ENCODE measurements around the gene OLFM2. TPM values are rescaled to one million over a fixed set of nuclear protein-coding genes. Genes with fewer than 3 reads are reported as not detected.

OLFM2 gene
- total and polyA plus RNA-seq, 4 donors, result 0.49 to 28.9 (median 2.3) TPM

DNA sequence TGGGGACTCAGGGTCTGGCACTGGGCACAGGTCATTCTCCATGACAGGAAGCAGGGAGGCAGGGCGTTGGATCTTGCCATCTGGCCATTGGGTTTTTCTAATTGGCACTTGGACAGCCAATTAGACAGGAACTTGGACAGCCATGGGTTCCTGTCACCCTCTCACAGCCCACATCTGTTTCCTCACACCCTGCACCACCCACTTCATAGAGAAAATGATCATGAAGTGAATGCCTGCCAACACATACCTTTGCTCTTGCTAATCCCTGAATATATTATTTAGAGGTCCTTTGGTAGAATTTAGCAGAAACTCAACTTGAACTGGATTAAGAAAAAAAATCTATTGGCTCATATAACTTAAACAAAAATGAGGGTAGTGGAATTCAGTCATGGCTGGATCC lies 4.9 kb upstream of the OLFM2 start (continued):
- TF ChIP-seq FOXA2 (IDR thresholded peaks at IDR 0.05) (no peak), NR2F2 (IDR thresholded peaks at IDR 0.05) (no peak), YY1 (IDR thresholded peaks at IDR 0.05) (no peak)

- Histone ChIP-seq H3K36me3 (ENCODE audit: control insufficient read depth in 4 of 4, insufficient read depth in 3 of 4, low read depth in 1 of 4, low read length in 3 of 4) (no peaks in the 10 kb centered on the region), H3K27ac (ENCODE audit: low read depth in 1 of 2, low read length in 2 of 2) (no peak overlapping the region), H3K4me3 (ENCODE audit: low read depth in 1 of 3, low read length in 3 of 3) (no peak overlapping the region), H3K27me3 (ENCODE audit: control insufficient read depth in 4 of 4, insufficient read depth in 4 of 4, low read length in 3 of 4) (no peaks in the 10 kb centered on the region), H3K9me3 (ENCODE audit: control insufficient read depth in 4 of 4, low read length in 3 of 4) (peaks cover 0 to 9% (median 4%) of the 10 kb centered on the region in 4 donors), H3K4me1 (ENCODE audit: control insufficient read depth in 4 of 4, insufficient read depth in 4 of 4, low read length in 3 of 4) (peaks cover 0 to 8% (median 5%) of the 10 kb centered on the region in 4 donors), H3K9ac (ENCODE audit: low read depth in 1 of 2, low read length in 2 of 2) (no peak overlapping the region)
- no peak for DNase-seq (ENCODE audit: low spot score)
- no peak for TF ChIP-seq ZBTB33 (IDR thresholded peaks at IDR 0.05)
- TF ChIP-seq RXRA (IDR thresholded peaks at IDR 0.05), result peak; percentile 26 to 83
- peak in 1 of 2 donors; percentile 30 for TF ChIP-seq JUND (IDR thresholded peaks at IDR 0.05)
- peak; percentile 49 to 88 for TF ChIP-seq HNF4A (conservative IDR thresholded peaks at IDR 0.05)
- no peak for TF ChIP-seq NR2F2 (IDR thresholded peaks at IDR 0.05)
- peak; percentile 42 for TF ChIP-seq YY1 (IDR thresholded peaks at IDR 0.05)
- WGBS, result 65% methylated on average over 2 of the region's 2 CpGs
Observed at GRCh38 chr19:9940778-9941177, 4.5 kb upstream of the OLFM2 start.

GRCh38 chr19:9939301-9939913 lies 3.1 kb upstream of the OLFM2 start:
- DNase-seq (ENCODE audit: low spot score), result no peak
- no peak overlapping the region for H3K27ac ChIP-seq (ENCODE audit: low read depth in 1 of 2, low read length in 2 of 2)
- H3K9ac ChIP-seq (ENCODE audit: low read depth in 1 of 2, low read length in 2 of 2), result no peak overlapping the region
- H3K9me3 ChIP-seq (ENCODE audit: control insufficient read depth in 4 of 4, low read length in 3 of 4), result peaks cover 0 to 9% (median 4%) of the 10 kb centered on the region in 4 donors
- no peaks in the 10 kb centered on the region for H3K27me3 ChIP-seq (ENCODE audit: control insufficient read depth in 4 of 4, insufficient read depth in 4 of 4, low read length in 3 of 4)
- TF ChIP-seq CTCF (IDR thresholded peaks at IDR 0.05; ENCODE audit: low read depth, low read length, missing input control), result no peak
- TF ChIP-seq, protein P1, sequence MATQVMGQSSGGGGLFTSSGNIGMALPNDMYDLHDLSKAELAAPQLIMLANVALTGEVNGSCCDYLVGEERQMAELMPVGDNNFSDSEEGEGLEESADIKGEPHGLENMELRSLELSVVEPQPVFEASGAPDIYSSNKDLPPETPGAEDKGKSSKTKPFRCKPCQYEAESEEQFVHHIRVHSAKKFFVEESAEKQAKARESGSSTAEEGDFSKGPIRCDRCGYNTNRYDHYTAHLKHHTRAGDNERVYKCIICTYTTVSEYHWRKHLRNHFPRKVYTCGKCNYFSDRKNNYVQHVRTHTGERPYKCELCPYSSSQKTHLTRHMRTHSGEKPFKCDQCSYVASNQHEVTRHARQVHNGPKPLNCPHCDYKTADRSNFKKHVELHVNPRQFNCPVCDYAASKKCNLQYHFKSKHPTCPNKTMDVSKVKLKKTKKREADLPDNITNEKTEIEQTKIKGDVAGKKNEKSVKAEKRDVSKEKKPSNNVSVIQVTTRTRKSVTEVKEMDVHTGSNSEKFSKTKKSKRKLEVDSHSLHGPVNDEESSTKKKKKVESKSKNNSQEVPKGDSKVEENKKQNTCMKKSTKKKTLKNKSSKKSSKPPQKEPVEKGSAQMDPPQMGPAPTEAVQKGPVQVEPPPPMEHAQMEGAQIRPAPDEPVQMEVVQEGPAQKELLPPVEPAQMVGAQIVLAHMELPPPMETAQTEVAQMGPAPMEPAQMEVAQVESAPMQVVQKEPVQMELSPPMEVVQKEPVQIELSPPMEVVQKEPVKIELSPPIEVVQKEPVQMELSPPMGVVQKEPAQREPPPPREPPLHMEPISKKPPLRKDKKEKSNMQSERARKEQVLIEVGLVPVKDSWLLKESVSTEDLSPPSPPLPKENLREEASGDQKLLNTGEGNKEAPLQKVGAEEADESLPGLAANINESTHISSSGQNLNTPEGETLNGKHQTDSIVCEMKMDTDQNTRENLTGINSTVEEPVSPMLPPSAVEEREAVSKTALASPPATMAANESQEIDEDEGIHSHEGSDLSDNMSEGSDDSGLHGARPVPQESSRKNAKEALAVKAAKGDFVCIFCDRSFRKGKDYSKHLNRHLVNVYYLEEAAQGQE (IDR thresholded peaks at IDR 0.05), result peak; percentile 15
- WGBS, result 82% methylated on average over 3 of the region's 3 CpGs
- H3K36me3 ChIP-seq (ENCODE audit: control insufficient read depth in 4 of 4, insufficient read depth in 3 of 4, low read depth in 1 of 4, low read length in 3 of 4), result no peaks in the 10 kb centered on the region
- H3K4me1 ChIP-seq (ENCODE audit: control insufficient read depth in 4 of 4, insufficient read depth in 4 of 4, low read length in 3 of 4), result peaks cover 0 to 21% (median 17%) of the 10 kb centered on the region in 4 donors
- H3K4me3 ChIP-seq (ENCODE audit: low read depth in 1 of 3, low read length in 3 of 3), result no peak overlapping the region
